ENCODE measurements around the gene PTPRG. TPM values are rescaled to one million over a fixed set of nuclear protein-coding genes. Genes with fewer than 3 reads are reported as not detected.
A peak's percentile ranks its signal among the peaks of the same experiment; 100 is the strongest.
"Not testable (repeated sequence)": the region's sequence is repeated elsewhere in the genome, so short reads cannot be mapped to it uniquely, and the experiment has no call there.

The PTPRG gene
- total and polyA plus RNA-seq, 2 donors (not counting 1 experiment from before 2014, with no cell fraction given), result 67.0 to 97.9 TPM

- H3K9me3 ChIP-seq (ENCODE audit: control insufficient read depth, insufficient read depth, low read depth, low read length), result no peaks in the 10 kb centered on the region
- no peaks in the 10 kb centered on the region for H3K4me1 ChIP-seq (ENCODE audit: control insufficient read depth, extremely low read depth, insufficient read depth, low read length)
- no peak overlapping the region for H3K27ac ChIP-seq (ENCODE audit: insufficient read depth, low read length)
- no peak overlapping the region for H3K9ac ChIP-seq (ENCODE audit: insufficient read depth, low read length)
- no peak overlapping the region for H3K4me2 ChIP-seq (ENCODE audit: extremely low read depth, insufficient read depth, low read length)
- no peak overlapping the region for H3K4me3 ChIP-seq (replicated peaks in 1 of 4; ENCODE audit: control extremely low read depth in 1 of 4, insufficient read depth in 1 of 4, low read depth in 3 of 4, low read length in 4 of 4)
- H2AFZ ChIP-seq (ENCODE audit: low read length), result no peak overlapping the region
- peak in 1 of 2 donors; percentile 28 for DNase-seq (ENCODE audit: low read depth in 2 of 2)
- no peaks in the 10 kb centered on the region for H4K20me1 ChIP-seq (ENCODE audit: control insufficient read depth, extremely low read depth, insufficient read depth, low read length)
- no peaks in the 10 kb centered on the region for H3K36me3 ChIP-seq (ENCODE audit: control insufficient read depth, insufficient read depth, low read length)
- H3K79me2 ChIP-seq (ENCODE audit: control insufficient read depth, insufficient read depth, low read length), result no peaks in the 10 kb centered on the region
- H3K27me3 ChIP-seq (ENCODE audit: control insufficient read depth, insufficient read depth, low read length), result no peaks in the 10 kb centered on the region
- no peak for TF ChIP-seq CTCF (conservative IDR thresholded peaks at IDR 0.05 in 1 of 2, IDR thresholded peaks at IDR 0.05 in 1 of 2; ENCODE audit: low read depth in 1 of 2, low read length in 2 of 2)
- no peak for TF ChIP-seq EZH2 (IDR thresholded peaks at IDR 0.05; ENCODE audit: low read length, missing control alignments)
Observed at GRCh38 chr3:61750766-61751165, 189.4 kb downstream of the PTPRG start.

GRCh38 chr3:61758839-61759238, 197.5 kb downstream of the PTPRG start:
- H3K27me3 ChIP-seq (ENCODE audit: control insufficient read depth, insufficient read depth, low read length), result no peaks in the 10 kb centered on the region
- H3K9me3 ChIP-seq (ENCODE audit: control insufficient read depth, insufficient read depth, low read depth, low read length), result no peaks in the 10 kb centered on the region
- H2AFZ ChIP-seq (ENCODE audit: low read length), result no peak overlapping the region
- no peaks in the 10 kb centered on the region for H3K79me2 ChIP-seq (ENCODE audit: control insufficient read depth, insufficient read depth, low read length)
- H3K4me3 ChIP-seq (replicated peaks in 1 of 4; ENCODE audit: control extremely low read depth in 1 of 4, insufficient read depth in 1 of 4, low read depth in 3 of 4, low read length in 4 of 4), result no peak overlapping the region
- no peaks in the 10 kb centered on the region for H4K20me1 ChIP-seq (ENCODE audit: control insufficient read depth, extremely low read depth, insufficient read depth, low read length)
- H3K9ac ChIP-seq (ENCODE audit: insufficient read depth, low read length), result no peak overlapping the region
- no peak for DNase-seq (ENCODE audit: low read depth in 2 of 2)
- TF ChIP-seq CTCF (conservative IDR thresholded peaks at IDR 0.05 in 1 of 2, IDR thresholded peaks at IDR 0.05 in 1 of 2; ENCODE audit: low read depth in 1 of 2, low read length in 2 of 2) (no peak), EZH2 (IDR thresholded peaks at IDR 0.05; ENCODE audit: low read length, missing control alignments) (no peak)
- H3K27ac ChIP-seq (ENCODE audit: insufficient read depth, low read length), result no peak overlapping the region
- H3K4me2 ChIP-seq (ENCODE audit: extremely low read depth, insufficient read depth, low read length), result no peak overlapping the region
- no peaks in the 10 kb centered on the region for H3K36me3 ChIP-seq (ENCODE audit: control insufficient read depth, insufficient read depth, low read length)
- H3K4me1 ChIP-seq (ENCODE audit: control insufficient read depth, extremely low read depth, insufficient read depth, low read length), result no peaks in the 10 kb centered on the region

GRCh38 chr3:61760783-61761182, 199.4 kb downstream of the PTPRG start:
- not testable (repeated sequence) for H3K9me3 ChIP-seq (ENCODE audit: control insufficient read depth, insufficient read depth, low read depth, low read length); H3K79me2 ChIP-seq (ENCODE audit: control insufficient read depth, insufficient read depth, low read length); H3K4me2 ChIP-seq (ENCODE audit: extremely low read depth, insufficient read depth, low read length); H4K20me1 ChIP-seq (ENCODE audit: control insufficient read depth, extremely low read depth, insufficient read depth, low read length); H3K9ac ChIP-seq (ENCODE audit: insufficient read depth, low read length); H3K27ac ChIP-seq (ENCODE audit: insufficient read depth, low read length); DNase-seq (ENCODE audit: low read depth in 2 of 2); H3K27me3 ChIP-seq (ENCODE audit: control insufficient read depth, insufficient read depth, low read length); H3K36me3 ChIP-seq (ENCODE audit: control insufficient read depth, insufficient read depth, low read length); H3K4me1 ChIP-seq (ENCODE audit: control insufficient read depth, extremely low read depth, insufficient read depth, low read length); H2AFZ ChIP-seq (ENCODE audit: low read length); H3K4me3 ChIP-seq (replicated peaks in 1 of 4; ENCODE audit: control extremely low read depth in 1 of 4, insufficient read depth in 1 of 4, low read depth in 3 of 4, low read length in 4 of 4)
